ENCODE measurements around the gene PHGDH.

GRCh38 chr1:119712342-119713038, 756 bp downstream of the PHGDH start:
- TF ChIP-seq EP300 (IDR thresholded peaks at IDR 0.05) (no peak), CTCF (IDR thresholded peaks at IDR 0.05) (no peak), POLR2AphosphoS5 (IDR thresholded peaks at IDR 0.05) (peak; percentile 45)
